Hematopoietic multipotent progenitor cell treated with erythropoietin and hydrocortisone succinate and interleukin-3 and kit ligand, for 8 days (in vitro differentiated cells): ENCODE results near the gene VWA8.
A peak's percentile ranks its signal among the peaks of the same experiment; 100 is the strongest.
"Not testable (repeated sequence)": the region's sequence is repeated elsewhere in the genome, so short reads cannot be mapped to it uniquely, and the experiment has no call there.

Experiments used
- DNase-seq: peaks from one replicate; pipeline ENCODE4 v3.0.0-alpha.2; 2015

VWA8 gene

GRCh38 chr13:41608111-41608838, 352.6 kb downstream of the VWA8 start:
- no peak for DNase-seq

GRCh38 chr13:41606646-41607045, 354.3 kb downstream of the VWA8 start:
- DNase-seq = no peak

DNA sequence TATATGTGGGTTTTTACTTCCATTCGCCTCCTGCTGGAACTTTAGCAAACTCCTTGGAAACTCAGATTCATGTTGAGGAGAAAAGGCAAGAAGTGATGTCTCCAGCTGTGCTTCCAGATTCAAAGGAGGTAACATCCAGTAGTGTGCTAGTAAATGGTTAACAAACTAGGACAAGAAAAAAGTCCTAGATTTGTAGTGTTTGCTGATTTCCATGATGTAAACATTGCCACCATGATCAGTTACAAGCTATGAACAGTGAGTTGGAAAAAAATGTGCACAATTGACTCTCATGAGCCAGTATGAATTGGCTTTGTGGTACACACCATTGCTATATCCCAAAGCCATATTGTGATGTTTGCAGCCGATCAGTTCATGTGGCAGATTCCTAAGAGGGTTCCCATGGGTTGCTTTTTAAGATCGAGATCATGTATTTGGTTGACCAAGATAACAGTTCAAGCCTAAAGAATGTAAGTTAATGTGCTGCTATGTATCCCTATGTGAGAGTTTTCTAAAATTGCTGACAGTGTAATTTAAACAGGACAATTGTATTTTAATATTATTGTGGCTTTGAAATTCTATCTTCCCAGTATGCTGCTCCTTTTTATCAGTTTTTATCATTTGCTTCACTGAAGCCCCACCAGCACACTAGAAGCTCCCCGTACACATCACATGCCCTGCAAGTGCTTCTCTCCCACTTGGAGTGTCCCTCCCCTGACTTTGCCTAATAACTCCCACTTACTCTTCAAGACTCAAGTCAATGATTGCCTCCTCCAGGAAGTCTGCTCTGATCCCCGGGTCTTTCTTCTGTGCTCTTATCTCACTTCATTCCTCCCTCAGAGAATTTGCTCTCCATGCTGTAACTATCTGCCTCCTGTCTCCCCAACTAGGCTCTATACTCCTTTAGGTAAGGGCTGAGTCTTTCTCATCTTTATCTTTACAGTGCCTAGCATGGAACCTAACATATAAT, 355.3 kb downstream of the VWA8 start:
- no peak for DNase-seq

DNA sequence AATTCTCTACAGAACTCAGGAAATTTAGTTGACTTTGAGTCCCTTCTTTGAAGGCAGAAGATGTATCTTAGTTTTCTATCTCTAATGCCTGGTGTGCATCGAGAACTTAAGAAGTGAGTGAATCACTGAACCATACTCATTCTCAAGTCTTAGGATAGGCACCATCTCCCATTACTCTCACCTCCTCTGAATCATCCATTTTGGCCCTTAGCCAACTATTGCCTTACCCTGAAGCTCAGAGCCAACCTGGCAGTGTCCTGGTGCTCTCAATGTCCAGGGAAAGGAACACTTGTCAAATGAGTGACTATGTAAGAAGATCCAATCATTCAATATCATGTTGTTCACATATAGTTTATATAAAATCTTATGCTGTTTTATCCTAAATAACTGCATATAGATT, 357.0 kb downstream of the VWA8 start:
- peak; percentile 42 for DNase-seq

- DNase-seq = no peak
These were observed 359.0 kb downstream of the VWA8 start for GRCh38 chr13:41601718-41602445.

DNA sequence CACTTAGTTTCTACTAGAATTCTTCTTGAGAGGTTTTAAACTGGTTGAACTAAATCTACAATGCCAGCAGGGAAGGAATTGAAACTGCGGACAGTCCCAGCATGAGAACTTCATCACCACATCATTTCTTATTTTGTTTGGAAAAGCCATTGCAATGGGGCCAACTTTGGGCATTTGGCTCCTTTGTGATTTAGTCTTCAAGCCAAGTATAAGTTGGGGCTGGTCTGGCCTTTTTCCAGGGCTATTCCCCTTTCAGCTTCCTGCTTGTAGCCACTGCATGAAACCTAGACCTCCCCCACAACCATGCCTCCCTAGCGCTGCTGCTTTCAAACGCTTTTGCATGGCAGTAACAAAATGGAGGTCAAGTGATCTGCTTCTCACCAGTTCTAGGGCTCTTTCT, 361.3 kb downstream of the VWA8 start:
- DNase-seq = no peak

- DNase-seq = no peak
These were observed 363.4 kb downstream of the VWA8 start for GRCh38 chr13:41597348-41598041.

DNA sequence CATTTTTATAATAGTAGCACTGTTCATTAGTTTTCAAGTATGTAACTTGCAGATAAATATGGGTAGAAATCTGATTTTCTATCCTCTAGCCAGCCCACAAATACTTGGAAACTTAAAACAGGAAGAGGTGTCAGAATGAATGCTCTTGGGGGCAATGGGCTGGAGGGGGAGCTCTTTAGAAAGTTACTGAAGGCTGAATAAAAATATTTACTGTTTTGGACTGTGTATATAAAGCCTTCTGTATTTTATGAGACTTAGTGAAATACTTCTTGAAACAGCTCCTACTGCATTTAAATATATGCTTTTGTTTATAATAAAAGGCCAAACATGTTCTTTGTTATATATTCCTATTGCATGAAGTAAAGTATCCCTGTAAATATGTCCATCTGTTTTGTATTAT, 364.7 kb downstream of the VWA8 start:
- no peak for DNase-seq

DNA sequence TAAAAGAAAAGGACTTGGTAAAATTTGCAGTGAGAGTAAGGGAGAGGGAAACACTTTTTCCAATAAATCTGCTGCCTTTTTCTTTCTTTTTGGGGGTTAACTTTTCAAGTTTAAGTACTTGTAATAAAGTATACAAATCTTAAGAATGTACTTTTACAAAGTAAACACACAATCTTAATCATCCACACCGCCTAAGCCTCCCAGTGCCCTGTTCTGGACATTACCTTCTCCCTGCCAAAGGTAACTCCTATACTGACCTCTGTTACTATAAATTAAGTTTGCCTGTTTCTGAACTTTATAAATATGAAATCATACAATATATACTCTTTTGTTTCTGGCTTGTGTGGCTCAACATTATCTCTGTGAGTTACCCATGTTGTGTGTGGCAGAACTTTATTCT, 365.6 kb downstream of the VWA8 start:
- no peak for DNase-seq

GRCh38 chr13:41590643-41591042, 370.3 kb downstream of the VWA8 start:
- DNase-seq = no peak

- DNase-seq = no peak
These were observed 370.8 kb downstream of the VWA8 start for GRCh38 chr13:41590122-41590521.

- no peak for DNase-seq
These were observed 371.5 kb downstream of the VWA8 start for GRCh38 chr13:41589434-41589833.

DNA sequence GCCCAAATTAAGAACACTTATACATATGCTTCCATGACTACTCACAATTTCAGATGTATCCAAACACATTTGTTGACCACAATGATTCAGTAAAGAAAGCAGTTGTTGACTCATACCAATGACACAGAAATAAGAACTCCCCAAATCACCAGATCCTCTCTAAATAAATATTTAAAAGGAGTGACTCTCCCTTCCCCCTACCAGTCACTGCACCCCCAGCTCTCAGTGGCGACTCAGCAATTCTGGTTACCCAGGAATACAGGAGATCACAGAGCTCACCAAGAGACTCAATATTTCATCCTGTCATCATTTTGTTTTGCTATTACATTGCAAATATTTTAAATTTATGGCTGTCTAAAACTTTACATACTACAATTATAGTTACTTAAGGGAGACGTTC, 372.0 kb downstream of the VWA8 start:
- peak; percentile 72 for DNase-seq

- DNase-seq = no peak
These were observed 372.5 kb downstream of the VWA8 start for GRCh38 chr13:41588448-41588847.

DNA sequence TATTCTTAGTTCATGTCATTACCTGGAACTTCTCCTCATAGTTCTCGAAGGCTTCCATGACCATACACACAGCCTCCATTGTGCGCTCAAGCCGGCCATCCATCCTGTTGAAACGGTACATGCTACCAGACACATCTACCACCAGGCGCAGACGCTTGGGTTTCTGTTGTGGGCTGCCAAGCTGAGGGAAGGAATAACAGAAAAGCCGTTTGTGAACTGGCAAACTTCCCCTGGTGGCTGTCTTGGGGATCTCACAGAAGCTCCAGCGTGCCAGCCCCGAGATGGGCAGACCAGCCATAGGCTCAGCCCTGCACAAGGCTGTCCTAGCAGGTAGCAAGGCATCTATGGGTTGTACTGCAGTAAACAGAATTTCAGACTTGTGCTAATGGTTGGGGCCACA, 373.4 kb downstream of the VWA8 start:
- DNase-seq = peak; percentile 16

DNA sequence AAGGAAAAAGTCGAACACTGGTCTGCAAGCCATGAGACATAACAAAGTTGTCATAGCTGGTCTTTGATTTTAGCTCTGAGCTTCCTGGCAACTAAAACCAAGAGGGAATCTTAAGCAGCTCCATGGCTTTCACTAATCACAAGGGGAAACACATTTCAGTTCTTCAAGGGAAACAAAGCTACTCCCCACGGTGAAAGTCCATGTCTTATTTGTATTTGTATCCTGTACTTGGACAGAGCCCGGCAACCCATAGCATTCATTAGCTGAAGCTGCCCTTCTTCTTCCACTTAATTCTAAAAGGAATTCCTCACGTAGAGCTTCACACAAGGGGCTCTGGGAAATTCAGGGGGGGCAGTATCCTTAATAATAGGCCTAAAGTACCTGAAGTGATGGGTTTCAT, 374.7 kb downstream of the VWA8 start:
- DNase-seq = no peak

GRCh38 chr13:41582027-41582463, 378.9 kb downstream of the VWA8 start:
- no peak for DNase-seq

DNA sequence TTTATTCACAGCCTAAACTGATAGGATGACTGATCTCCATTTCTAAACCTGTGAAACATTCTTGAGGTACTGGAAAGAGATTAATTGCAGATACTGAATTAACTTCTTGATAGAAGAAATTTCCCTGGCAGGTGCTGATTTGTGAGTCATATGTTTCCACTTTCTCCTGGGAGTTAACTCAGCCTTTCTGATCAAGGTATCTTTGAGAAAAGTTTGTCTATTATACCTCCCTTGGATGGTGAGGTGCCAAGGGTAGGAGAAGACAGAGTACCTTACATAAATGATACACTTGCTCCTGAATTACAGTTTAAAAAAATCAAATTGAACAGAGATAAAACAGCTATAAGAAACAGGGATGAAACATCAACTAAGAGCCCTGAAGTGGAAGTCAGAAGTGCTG, 380.6 kb downstream of the VWA8 start:
- no peak for DNase-seq

GRCh38 chr13:41579881-41580280, 381.0 kb downstream of the VWA8 start:
- no peak for DNase-seq

DNA sequence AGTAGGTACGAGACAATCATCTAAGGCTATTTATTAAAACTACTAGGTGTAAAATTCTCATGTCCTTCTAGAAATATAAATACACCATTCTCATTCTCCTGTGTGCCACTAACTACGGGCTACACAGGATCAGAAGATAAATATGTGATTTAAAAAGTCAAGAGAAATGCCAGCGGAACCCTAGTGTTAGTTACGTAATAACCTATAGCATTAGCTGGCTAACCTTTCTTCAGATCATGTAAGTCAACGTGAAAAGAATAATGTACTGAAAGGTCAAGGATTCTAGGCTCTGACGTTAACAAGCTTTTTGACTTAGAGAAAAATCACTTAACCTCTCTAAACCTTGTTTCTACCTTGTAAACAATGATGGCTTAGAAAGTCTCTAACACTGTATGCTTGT, 381.7 kb downstream of the VWA8 start:
- no peak for DNase-seq

DNA sequence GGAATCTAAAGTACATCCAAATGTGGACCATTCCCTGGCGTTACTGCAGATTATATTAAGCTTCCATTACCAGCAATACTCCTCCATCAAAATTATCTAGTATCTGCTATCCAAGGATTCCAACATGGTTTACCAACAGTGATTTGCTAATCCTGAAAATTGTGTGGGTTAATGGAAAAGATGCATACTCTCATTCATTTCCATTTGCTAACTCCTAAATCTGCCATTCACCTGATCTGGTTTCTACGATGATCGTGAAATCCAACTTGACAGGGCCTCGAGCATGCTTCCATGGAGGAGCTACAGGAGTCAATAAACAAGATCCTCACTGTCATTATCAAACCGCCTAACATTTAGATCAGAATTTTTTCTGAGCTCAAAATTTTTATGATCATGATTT, 382.5 kb downstream of the VWA8 start:
- DNase-seq = no peak

- no peak for DNase-seq
These were observed 383.5 kb downstream of the VWA8 start for GRCh38 chr13:41577436-41577835.

DNA sequence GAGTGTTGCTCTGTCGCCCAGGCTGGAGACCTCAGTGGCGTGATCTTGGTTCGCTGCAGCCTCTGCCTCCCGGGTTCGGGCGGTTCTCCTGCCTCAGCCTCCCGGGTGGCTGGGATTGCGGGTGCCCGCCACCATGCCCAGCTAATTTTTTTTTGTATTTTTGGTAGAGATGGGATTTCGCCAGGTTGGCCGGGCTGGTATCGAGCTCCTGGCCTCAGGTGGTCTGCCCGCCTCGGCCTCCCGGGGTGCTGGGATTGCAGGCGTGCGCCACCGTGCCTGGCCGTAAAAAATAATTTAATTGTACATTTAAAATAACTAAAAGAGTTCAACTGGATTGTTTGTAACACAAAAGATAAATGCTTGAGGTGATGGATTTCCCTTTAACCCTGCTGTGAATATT, 387.3 kb downstream of the VWA8 start:
- DNase-seq = not testable (repeated sequence)
